ENCODE data around the gene CNDP2.

CNDP2 gene

GRCh38 chr18:74513149-74513882, 17.2 kb downstream of the CNDP2 start:
- no peak for DNase-seq (ENCODE audit: extremely low spot score)
- ChIA-PET CTCF (interaction anchor here (1.0 kb wide), 1 partner anchor 24 kb away, joined by 3 read pairs; no protein-coding TSS in a partner anchor), POLR2A (no interaction called here)
- TF ChIP-seq CTCF (IDR thresholded peaks at IDR 0.05; ENCODE audit: control extremely low read depth, extremely low read depth, low read depth, missing control alignments): no peak

GRCh38 chr18:74513883-74514205, 17.7 kb downstream of the CNDP2 start:
- DNase-seq (ENCODE audit: extremely low spot score): no peak
- CTCF ChIA-PET: interaction anchor here (1.0 kb wide), 1 partner anchor 23 kb away, joined by 3 read pairs; no protein-coding TSS in a partner anchor

GRCh38 chr18:74514860-74515495, 18.8 kb downstream of the CNDP2 start:
- no peak for TF ChIP-seq CTCF (IDR thresholded peaks at IDR 0.05; ENCODE audit: control extremely low read depth, extremely low read depth, low read depth, missing control alignments)
- CTCF ChIA-PET: no interaction called here
- POLR2A ChIA-PET: no interaction called here
- DNase-seq (ENCODE audit: extremely low spot score): no peak

More at GRCh38 chr18:74513883-74514205, 17.7 kb downstream of the CNDP2 start:
- POLR2A ChIA-PET: no interaction called here
- TF ChIP-seq CTCF (IDR thresholded peaks at IDR 0.05; ENCODE audit: control extremely low read depth, extremely low read depth, low read depth, missing control alignments): no peak

- ChIA-PET POLR2A (no interaction called here), CTCF (interaction anchor here (0.8 kb wide), 1 partner anchor 11 kb away, joined by 3 read pairs; no protein-coding TSS in a partner anchor)
- no peak for DNase-seq (ENCODE audit: extremely low spot score)
- TF ChIP-seq CTCF (IDR thresholded peaks at IDR 0.05; ENCODE audit: control extremely low read depth, extremely low read depth, low read depth, missing control alignments): no peak
These were observed 19.6 kb downstream of the CNDP2 start for GRCh38 chr18:74515620-74516231.

- ChIA-PET POLR2A (no interaction called here), CTCF (interaction anchor here (0.8 to 1.3 kb wide), 2 partner anchors 10 to 35 kb away, joined by 3 read pairs; no protein-coding TSS in a partner anchor)
- no peak for TF ChIP-seq CTCF (IDR thresholded peaks at IDR 0.05; ENCODE audit: control extremely low read depth, extremely low read depth, low read depth, missing control alignments)
- no peak for DNase-seq (ENCODE audit: extremely low spot score)
These were observed 20.4 kb downstream of the CNDP2 start for GRCh38 chr18:74516271-74517235.

- no peak for TF ChIP-seq CTCF (IDR thresholded peaks at IDR 0.05; ENCODE audit: control extremely low read depth, extremely low read depth, low read depth, missing control alignments)
- DNase-seq (ENCODE audit: extremely low spot score): no peak
- ChIA-PET CTCF (interaction anchor here (1.3 kb wide), 1 partner anchor 35 kb away, joined by 3 read pairs; no protein-coding TSS in a partner anchor), POLR2A (no interaction called here)
These were observed 21.1 kb downstream of the CNDP2 start for GRCh38 chr18:74517236-74517630.
